Measurements from ENCODE around the gene FAM107B.

FAM107B gene

DNA sequence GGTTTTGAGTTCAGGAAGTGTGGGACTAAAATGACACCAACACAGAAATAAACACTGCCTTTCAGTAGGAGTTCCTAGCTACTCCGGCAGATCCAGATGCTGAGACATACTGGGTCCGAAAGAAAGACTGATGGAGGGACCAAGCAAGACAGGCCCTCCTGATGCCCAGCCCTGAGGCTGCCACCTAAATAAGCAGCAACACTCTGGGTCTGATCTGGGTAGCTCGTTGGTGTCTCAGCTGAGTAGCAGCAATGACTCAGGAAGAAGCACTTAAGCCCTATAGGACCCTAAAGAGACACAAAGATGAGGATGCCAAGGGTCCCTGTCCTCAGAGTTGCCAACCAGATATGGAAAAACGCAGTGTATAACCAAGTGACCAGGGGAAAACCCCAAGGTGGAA lies 190.7 kb downstream of the FAM107B start:
- DNase-seq (ENCODE audit: low read depth, low spot score) = no peak

DNA sequence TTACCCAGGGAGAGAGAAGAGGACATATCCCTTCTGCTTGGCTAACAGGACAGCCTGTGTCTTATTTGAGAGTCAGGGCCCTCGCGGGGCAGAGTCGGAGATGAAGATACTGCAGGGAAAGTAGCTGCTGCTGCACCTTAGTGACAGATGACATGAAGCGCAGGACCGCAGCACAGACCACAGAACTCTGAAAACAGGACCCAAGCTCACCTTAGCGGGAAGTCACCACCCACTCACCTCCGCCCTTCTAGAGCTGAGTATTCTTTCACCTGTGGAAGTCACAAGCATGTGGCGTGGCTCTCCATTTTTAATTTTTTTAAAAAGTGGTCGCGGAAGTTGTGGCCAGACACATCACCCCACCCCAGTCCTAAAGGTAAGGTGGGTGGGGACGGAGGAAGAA lies 191.4 kb downstream of the FAM107B start:
- ChIA-PET CTCF (interaction anchor here (0.7 kb wide), 1 partner anchor 9 kb away, joined by 3 read pairs; no protein-coding TSS in a partner anchor), POLR2A (no interaction called here)
- TF ChIP-seq, protein P1, sequence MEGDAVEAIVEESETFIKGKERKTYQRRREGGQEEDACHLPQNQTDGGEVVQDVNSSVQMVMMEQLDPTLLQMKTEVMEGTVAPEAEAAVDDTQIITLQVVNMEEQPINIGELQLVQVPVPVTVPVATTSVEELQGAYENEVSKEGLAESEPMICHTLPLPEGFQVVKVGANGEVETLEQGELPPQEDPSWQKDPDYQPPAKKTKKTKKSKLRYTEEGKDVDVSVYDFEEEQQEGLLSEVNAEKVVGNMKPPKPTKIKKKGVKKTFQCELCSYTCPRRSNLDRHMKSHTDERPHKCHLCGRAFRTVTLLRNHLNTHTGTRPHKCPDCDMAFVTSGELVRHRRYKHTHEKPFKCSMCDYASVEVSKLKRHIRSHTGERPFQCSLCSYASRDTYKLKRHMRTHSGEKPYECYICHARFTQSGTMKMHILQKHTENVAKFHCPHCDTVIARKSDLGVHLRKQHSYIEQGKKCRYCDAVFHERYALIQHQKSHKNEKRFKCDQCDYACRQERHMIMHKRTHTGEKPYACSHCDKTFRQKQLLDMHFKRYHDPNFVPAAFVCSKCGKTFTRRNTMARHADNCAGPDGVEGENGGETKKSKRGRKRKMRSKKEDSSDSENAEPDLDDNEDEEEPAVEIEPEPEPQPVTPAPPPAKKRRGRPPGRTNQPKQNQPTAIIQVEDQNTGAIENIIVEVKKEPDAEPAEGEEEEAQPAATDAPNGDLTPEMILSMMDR (IDR thresholded peaks at IDR 0.05; ENCODE audit: insufficient read depth, low read length, missing control alignments) = no peak
- DNase-seq (ENCODE audit: low read depth, low spot score) = no peak
- no peak overlapping the region for H3K4me3 ChIP-seq (ENCODE audit: low read depth, low read length)

More for the DNA sequence above, 190.7 kb downstream of the FAM107B start:
- H3K4me3 ChIP-seq (ENCODE audit: low read depth, low read length) = no peak overlapping the region
- CTCF ChIA-PET = no interaction called here
- POLR2A ChIA-PET = no interaction called here
- TF ChIP-seq, protein P1 (IDR thresholded peaks at IDR 0.05; ENCODE audit: insufficient read depth, low read length, missing control alignments) = no peak

GRCh38 chr10:14581553-14582321 lies 193.0 kb downstream of the FAM107B start:
- POLR2A ChIA-PET = no interaction called here
- CTCF ChIA-PET = no interaction called here
- no peak for DNase-seq (ENCODE audit: low read depth, low spot score)
- TF ChIP-seq, protein P1 (IDR thresholded peaks at IDR 0.05; ENCODE audit: insufficient read depth, low read length, missing control alignments) = no peak
- no peak overlapping the region for H3K4me3 ChIP-seq (ENCODE audit: low read depth, low read length)

- ChIA-PET CTCF (no interaction called here), POLR2A (no interaction called here)
- DNase-seq (ENCODE audit: low read depth, low spot score) = no peak
- no peak overlapping the region for H3K4me3 ChIP-seq (ENCODE audit: low read depth, low read length)
- TF ChIP-seq, protein P1 (IDR thresholded peaks at IDR 0.05; ENCODE audit: insufficient read depth, low read length, missing control alignments) = no peak
These were observed 193.9 kb downstream of the FAM107B start for GRCh38 chr10:14580671-14581332.

DNA sequence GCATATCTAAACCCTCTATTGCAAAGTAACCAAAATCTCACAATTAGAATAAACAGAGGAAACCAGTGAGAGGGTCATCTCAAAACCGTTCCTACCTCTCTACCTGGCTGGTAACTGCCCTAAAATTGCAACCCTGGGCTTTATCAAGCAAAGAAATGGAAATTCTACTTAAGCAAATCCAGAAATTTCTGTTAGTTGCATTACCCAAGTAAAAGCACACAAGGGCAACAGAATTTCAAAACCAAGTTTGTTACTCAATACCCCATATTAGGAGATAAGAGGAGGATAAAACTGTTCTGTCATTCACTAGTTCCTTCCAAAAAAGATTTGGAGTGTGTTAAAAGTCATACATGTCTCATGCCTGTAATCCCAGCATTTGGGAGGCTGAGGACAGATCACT lies 195.3 kb downstream of the FAM107B start:
- H3K4me3 ChIP-seq (ENCODE audit: low read depth, low read length) = no peak overlapping the region
- DNase-seq (ENCODE audit: low read depth, low spot score) = no peak
- CTCF ChIA-PET = no interaction called here
- TF ChIP-seq, protein P1 (IDR thresholded peaks at IDR 0.05; ENCODE audit: insufficient read depth, low read length, missing control alignments) = no peak
- POLR2A ChIA-PET = no interaction called here

- ChIA-PET CTCF (no interaction called here), POLR2A (no interaction called here)
- no peak for DNase-seq (ENCODE audit: low read depth, low spot score)
- TF ChIP-seq, protein P1 (IDR thresholded peaks at IDR 0.05; ENCODE audit: insufficient read depth, low read length, missing control alignments) = no peak
- H3K4me3 ChIP-seq (ENCODE audit: low read depth, low read length) = peak overlapping the region; percentile 9; the same call in 1 of the 2 replicates
These were observed 196.4 kb downstream of the FAM107B start for GRCh38 chr10:14578060-14578952.
